Measurements from ENCODE around the gene PIGZ.

GRCh38 chr3:197012540-197012883, 43.9 kb upstream of the PIGZ start:
- TF ChIP-seq EZH2 (IDR thresholded peaks at IDR 0.05), result no peak
- no peak for TF ChIP-seq POLR2AphosphoS5 (IDR thresholded peaks at IDR 0.05; ENCODE audit: borderline replicate concordance, low read depth, low read length)
- TF ChIP-seq FOXP2 (optimal IDR thresholded peaks at IDR 0.05; ENCODE audit: control extremely low read depth, extremely low read length, insufficient read depth), result no peak
